Keratinocyte (primary cell): ENCODE data around the gene RHOBTB1. TPM values are rescaled to one million over a fixed set of nuclear protein-coding genes. Genes with fewer than 3 reads are reported as not detected.

ENCODE experiments used
- DNase-seq: peaks from one replicate; pipeline ENCODE4 v3.0.0-alpha.2; 2011; ENCODE audit warnings: low read depth, missing footprints, low spot score
- FAIRE-seq: peaks from 2 replicates; lab custom pipeline; 2011; peaks lifted over from hg19 to GRCh38; lab: Jason Lieb, UNC
- H2AFZ ChIP-seq: 2 replicates; pipeline ENCODE4 v1.6.0; 2012; ENCODE audit warnings: low read length, control low read depth, inconsistent platforms; ENCODE audit not compliant: control insufficient read depth
- H3K27ac ChIP-seq: 2 replicates; pipeline ENCODE4 v1.5.1; 2011; ENCODE audit warnings: low read length; ENCODE audit not compliant: control insufficient read depth, insufficient read depth
- H3K27me3 ChIP-seq: 3 replicates; pipeline ENCODE4 v1.6.0; 2011; ENCODE audit warnings: low read length; ENCODE audit not compliant: control insufficient read depth, insufficient read depth; ENCODE audit errors: extremely low read depth
- H3K36me3 ChIP-seq, 2 experiments: 2 replicates in 1 of 2; 3 replicates in 1 of 2; pipeline ENCODE4 v1.5.1; 2011; ENCODE audit warnings: low read length in 2 of 2, mild to moderate bottlenecking in 1 of 2; ENCODE audit not compliant: control insufficient read depth in 2 of 2, insufficient read depth in 2 of 2; ENCODE audit errors: extremely low read depth in 1 of 2
- H3K4me1 ChIP-seq: 3 replicates; pipeline ENCODE4 v1.5.1; 2011; ENCODE audit warnings: low read length; ENCODE audit not compliant: control insufficient read depth, insufficient read depth; ENCODE audit errors: extremely low read depth
- H3K4me2 ChIP-seq: 3 replicates; pipeline ENCODE4 v1.6.0; 2011; ENCODE audit warnings: low read depth, low read length; ENCODE audit not compliant: control insufficient read depth, insufficient read depth; ENCODE audit errors: extremely low read depth
- H3K4me3 ChIP-seq, 3 experiments: fragments of 200-600 bp in 1 of 3; sonication (generic) in 1 of 3; 2 replicates in 2 of 3; 3 replicates in 1 of 3; pipeline ENCODE4 v1.5.1; 2011 to 2016; ENCODE audit warnings: low read length in 3 of 3, mild to moderate bottlenecking in 3 of 3, control low read depth in 2 of 3, inconsistent platforms in 1 of 3, low read depth in 1 of 3, mixed read lengths in 1 of 3, mixed run types in 1 of 3, moderate library complexity in 1 of 3; ENCODE audit not compliant: control insufficient read depth in 2 of 3, insufficient read depth in 2 of 3; ENCODE audit errors: extremely low read depth in 1 of 3
- H3K79me2 ChIP-seq: 2 replicates; pipeline ENCODE4 v1.6.0; 2012; ENCODE audit warnings: low read length; ENCODE audit not compliant: control insufficient read depth, insufficient read depth
- H3K9ac ChIP-seq: 3 replicates; pipeline ENCODE4 v1.6.0; 2011; ENCODE audit warnings: low read length; ENCODE audit not compliant: control insufficient read depth, insufficient read depth; ENCODE audit errors: extremely low read depth
- H3K9me1 ChIP-seq: 3 replicates; pipeline ENCODE4 v1.6.0; 2011; ENCODE audit warnings: low read length; ENCODE audit not compliant: control insufficient read depth, insufficient read depth; ENCODE audit errors: extremely low read depth
- H3K9me3 ChIP-seq: 2 replicates; pipeline ENCODE4 v1.5.1; 2012; ENCODE audit warnings: low read depth, low read length; ENCODE audit not compliant: control insufficient read depth
- H4K20me1 ChIP-seq: 3 replicates; pipeline ENCODE4 v1.6.0; 2011; ENCODE audit warnings: low read length; ENCODE audit not compliant: control insufficient read depth, insufficient read depth; ENCODE audit errors: extremely low read depth
- CTCF ChIP-seq, 3 experiments: IDR thresholded peaks in 1 of 3; conservative IDR thresholded peaks in 1 of 3; optimal IDR thresholded peaks in 1 of 3; 2 replicates in 2 of 3; 3 replicates in 1 of 3; pipeline versions ENCODE3 to v1.5.1; 2011; ENCODE audit warnings: low read length in 3 of 3, mild to moderate bottlenecking in 3 of 3, moderate library complexity in 2 of 3, control low read depth in 1 of 3, inconsistent platforms in 1 of 3; ENCODE audit not compliant: insufficient read depth in 2 of 3; ENCODE audit errors: extremely low read depth in 1 of 3
- EZH2 ChIP-seq: IDR thresholded peaks from one replicate; pipeline ENCODE4 v1.6.1; 2012; ENCODE audit warnings: inconsistent platforms, mild to moderate bottlenecking, low read length, moderate library complexity
- dilution Hi-C: fragments of 300-500 bp; cut with MboI; formaldehyde crosslinking; loops from one replicate; pipeline ENCODE4 v1.7.0; 2020; ENCODE audit warnings: low sequenced_read_pairs; ENCODE audit not compliant: extremely low pct_ligation_motif_present
- polyA plus RNA-seq, 5 experiments: library from polyadenylated mRNA; depleted of rRNA in 3 of 5; stranded (reverse) in 3 of 5; stranded (forward) in 1 of 5; unstranded in 1 of 5; fragments of >200 nt; gene quantifications; 1 replicate in 1 of 5; 2 replicates in 3 of 5; 3 replicates in 1 of 5; pipeline versions ENCODE4 v1.2.1 to v1.2.3, GENCODE V29; 2011 to 2012; ENCODE audit warnings: missing spikeins in 2 of 5, low read depth in 1 of 5, low replicate concordance in 1 of 5

RHOBTB1 gene
- polyA plus RNA-seq, 1 donor (not counting 4 experiments of a cell fraction or from before 2014, with no cell fraction given) = 4.6 TPM

- H3K9me3 ChIP-seq = no peaks in the 10 kb centered on the region
- H3K79me2 ChIP-seq = no peaks in the 10 kb centered on the region
- H3K9ac ChIP-seq = no peak overlapping the region
- TF ChIP-seq EZH2 (no peak), CTCF (optimal IDR thresholded peaks at IDR 0.05 in 1 of 3, IDR thresholded peaks at IDR 0.05 in 1 of 3, conservative IDR thresholded peaks at IDR 0.05 in 1 of 3; ENCODE audit: extremely low read depth in 1 of 3, insufficient read depth in 2 of 3, low read length in 3 of 3) (no peak)
- H3K36me3 ChIP-seq = no peaks in the 10 kb centered on the region
- DNase-seq (no peak), FAIRE-seq (no peak)
- no peaks in the 10 kb centered on the region for H3K27me3 ChIP-seq
- H3K9me1 ChIP-seq = no peaks in the 10 kb centered on the region
- H3K27ac ChIP-seq = no peak overlapping the region
- no peak overlapping the region for H3K4me3 ChIP-seq
- no peak overlapping the region for H2AFZ ChIP-seq
- H4K20me1 ChIP-seq = no peaks in the 10 kb centered on the region
- dilution Hi-C loops = no loop called here
- no peaks in the 10 kb centered on the region for H3K4me1 ChIP-seq
- no peak overlapping the region for H3K4me2 ChIP-seq
Measured at GRCh38 chr10:60894786-60895185, 49.2 kb downstream of the RHOBTB1 start.

- TF ChIP-seq EZH2 (no peak), CTCF (optimal IDR thresholded peaks at IDR 0.05 in 1 of 3, IDR thresholded peaks at IDR 0.05 in 1 of 3, conservative IDR thresholded peaks at IDR 0.05 in 1 of 3; ENCODE audit: extremely low read depth in 1 of 3, insufficient read depth in 2 of 3, low read length in 3 of 3) (no peak)
- Histone ChIP-seq H3K36me3 (no peaks in the 10 kb centered on the region), H3K79me2 (no peaks in the 10 kb centered on the region), H3K27me3 (no peaks in the 10 kb centered on the region), H3K9me3 (no peaks in the 10 kb centered on the region), H3K9me1 (no peaks in the 10 kb centered on the region), H3K9ac (no peak overlapping the region), H3K4me2 (no peak overlapping the region), H4K20me1 (no peaks in the 10 kb centered on the region), H3K27ac (no peak overlapping the region), H3K4me3 (no peak overlapping the region), H2AFZ (no peak overlapping the region), H3K4me1 (no peaks in the 10 kb centered on the region)
- no peak for FAIRE-seq
- dilution Hi-C loops = no loop called here
- no peak for DNase-seq
Measured at GRCh38 chr10:60893231-60893630, 50.8 kb downstream of the RHOBTB1 start.
